Parathyroid adenoma (tissue), 2 donors: ENCODE data around the gene F7.
"Not testable (repeated sequence)": the region's sequence is repeated elsewhere in the genome, so short reads cannot be mapped to it uniquely, and the experiment has no call there.

Source experiments
- H2AFZ ChIP-seq: fragments of 300-600 bp; sonication (generic); one replicate; pipeline ENCODE4 v1.7.0; 2017; ENCODE audit warnings: antibody characterized with exemption, mild to moderate bottlenecking
- H3K27ac ChIP-seq: fragments of 300-600 bp; sonication (generic); one replicate; pipeline ENCODE4 v1.7.0; 2017
- H3K27me3 ChIP-seq: fragments of 300-600 bp; sonication (generic); one replicate; pipeline ENCODE4 v1.7.0; 2017; ENCODE audit warnings: low read length; ENCODE audit not compliant: control insufficient read depth, insufficient read depth
- H3K36me3 ChIP-seq: fragments of 300-600 bp; sonication (generic); one replicate; pipeline ENCODE4 v1.7.0; 2017; ENCODE audit warnings: low read length; ENCODE audit not compliant: control insufficient read depth, insufficient read depth
- H3K4me1 ChIP-seq: fragments of 300-600 bp; sonication (generic); one replicate; pipeline ENCODE4 v1.7.0; 2017; ENCODE audit warnings: control low read depth
- H3K4me2 ChIP-seq: fragments of 300-600 bp; sonication (generic); one replicate; pipeline ENCODE4 v1.7.0; 2017; ENCODE audit warnings: low read length
- H3K4me3 ChIP-seq: fragments of 300-600 bp; sonication (generic); one replicate; pipeline ENCODE4 v1.7.0; 2017; ENCODE audit warnings: low read depth, low read length
- H3K79me2 ChIP-seq: fragments of 300-600 bp; sonication (generic); one replicate; pipeline ENCODE4 v1.7.0; 2017; ENCODE audit warnings: control low read depth
- H3K9ac ChIP-seq: fragments of 300-600 bp; sonication (generic); one replicate; pipeline ENCODE4 v1.7.0; 2017; ENCODE audit warnings: mild to moderate bottlenecking
- H3K9me3 ChIP-seq: fragments of 300-600 bp; sonication (generic); one replicate; pipeline ENCODE4 v1.7.0; 2017; ENCODE audit warnings: low read length; ENCODE audit not compliant: control insufficient read depth
- TF ChIP-seq, protein P1 (sequence below): fragments of 300-600 bp; sonication (generic); IDR thresholded peaks from one replicate; pipeline ENCODE4 v1.7.0; 2017; ENCODE audit warnings: antibody characterized with exemption, mild to moderate bottlenecking
- donor health status: primary hyperparathyroidism.

The F7 gene

DNA sequence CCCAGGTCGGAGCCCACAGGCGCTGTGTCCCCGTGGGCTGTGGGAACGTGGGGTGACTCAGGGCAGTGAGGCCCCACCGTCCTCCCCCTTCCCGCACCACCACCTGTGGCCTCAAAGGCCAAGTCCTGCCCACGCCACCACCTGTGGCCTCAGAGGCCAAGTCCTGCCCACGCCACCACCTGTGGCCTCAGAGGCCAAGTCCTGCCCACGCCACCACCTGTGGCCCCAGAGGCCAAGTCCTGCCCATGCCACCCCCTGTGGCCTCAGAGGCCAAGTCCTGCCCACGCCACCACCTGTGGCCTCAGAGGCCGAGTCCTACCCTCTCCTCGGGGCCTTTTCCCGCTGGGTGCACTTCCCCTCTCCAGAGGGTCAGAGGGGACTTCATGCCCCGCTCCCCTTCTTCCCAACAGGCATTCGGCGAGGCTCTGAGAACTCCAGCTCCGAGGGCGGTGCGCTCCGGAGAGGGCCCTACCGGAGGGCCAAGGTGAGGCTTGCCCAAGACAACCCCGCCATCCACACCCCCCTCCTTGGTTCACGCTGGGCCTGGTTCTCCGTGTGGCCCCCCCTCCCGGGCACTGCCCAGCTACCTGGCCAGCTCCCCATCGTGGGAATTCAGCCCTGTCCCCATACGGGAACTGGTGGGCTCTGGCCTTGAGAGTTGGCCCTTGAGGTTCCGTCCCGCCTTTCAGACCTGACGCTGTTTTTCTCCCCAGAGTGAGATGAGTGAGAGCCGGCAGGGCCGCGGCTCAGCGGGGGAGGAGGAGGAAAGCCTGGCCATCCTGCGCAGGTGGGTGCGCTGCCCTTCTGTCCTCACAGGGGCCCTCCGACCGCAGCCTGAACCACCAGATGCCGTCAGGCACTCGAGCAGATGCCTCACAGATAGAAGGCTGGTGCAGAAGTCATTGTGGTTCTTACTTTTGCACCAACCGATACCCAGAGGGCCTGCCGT lies 27.4 kb upstream of the F7 start:
- Histone ChIP-seq H3K27ac (no peak overlapping the region), H3K9ac (no peak overlapping the region), H3K4me3 (no peak overlapping the region), H3K9me3 (no peaks in the 10 kb centered on the region), H2AFZ (no peak overlapping the region), H3K4me2 (no peak overlapping the region), H3K4me1 (no peaks in the 10 kb centered on the region), H3K79me2 (no peaks in the 10 kb centered on the region), H3K36me3 (no peaks in the 10 kb centered on the region), H3K27me3 (no peaks in the 10 kb centered on the region)
- TF ChIP-seq, protein P1, sequence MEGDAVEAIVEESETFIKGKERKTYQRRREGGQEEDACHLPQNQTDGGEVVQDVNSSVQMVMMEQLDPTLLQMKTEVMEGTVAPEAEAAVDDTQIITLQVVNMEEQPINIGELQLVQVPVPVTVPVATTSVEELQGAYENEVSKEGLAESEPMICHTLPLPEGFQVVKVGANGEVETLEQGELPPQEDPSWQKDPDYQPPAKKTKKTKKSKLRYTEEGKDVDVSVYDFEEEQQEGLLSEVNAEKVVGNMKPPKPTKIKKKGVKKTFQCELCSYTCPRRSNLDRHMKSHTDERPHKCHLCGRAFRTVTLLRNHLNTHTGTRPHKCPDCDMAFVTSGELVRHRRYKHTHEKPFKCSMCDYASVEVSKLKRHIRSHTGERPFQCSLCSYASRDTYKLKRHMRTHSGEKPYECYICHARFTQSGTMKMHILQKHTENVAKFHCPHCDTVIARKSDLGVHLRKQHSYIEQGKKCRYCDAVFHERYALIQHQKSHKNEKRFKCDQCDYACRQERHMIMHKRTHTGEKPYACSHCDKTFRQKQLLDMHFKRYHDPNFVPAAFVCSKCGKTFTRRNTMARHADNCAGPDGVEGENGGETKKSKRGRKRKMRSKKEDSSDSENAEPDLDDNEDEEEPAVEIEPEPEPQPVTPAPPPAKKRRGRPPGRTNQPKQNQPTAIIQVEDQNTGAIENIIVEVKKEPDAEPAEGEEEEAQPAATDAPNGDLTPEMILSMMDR, result no peak

- Histone ChIP-seq H3K9ac (no peak overlapping the region), H3K4me2 (no peak overlapping the region), H3K4me1 (no peaks in the 10 kb centered on the region), H3K36me3 (no peaks in the 10 kb centered on the region), H3K27ac (no peak overlapping the region), H2AFZ (no peak overlapping the region), H3K79me2 (no peaks in the 10 kb centered on the region), H3K9me3 (no peaks in the 10 kb centered on the region), H3K4me3 (no peak overlapping the region), H3K27me3 (no peaks in the 10 kb centered on the region)
- TF ChIP-seq, protein P1, result no peak
Measured at GRCh38 chr13:113078902-113079780, 26.4 kb upstream of the F7 start.

GRCh38 chr13:113079781-113080080 lies 25.9 kb upstream of the F7 start:
- H3K79me2 ChIP-seq, H3K36me3 ChIP-seq, H3K27me3 ChIP-seq, H2AFZ ChIP-seq, H3K27ac ChIP-seq, H3K9ac ChIP-seq, H3K4me1 ChIP-seq, H3K4me3 ChIP-seq, H3K4me2 ChIP-seq, H3K9me3 ChIP-seq: not testable (repeated sequence)

- Histone ChIP-seq H3K36me3 (no peaks in the 10 kb centered on the region), H3K4me2 (no peak overlapping the region)
- TF ChIP-seq, protein P1, result no peak
Measured at GRCh38 chr13:113080361-113080831, 25.2 kb upstream of the F7 start.

GRCh38 chr13:113080901-113081521 lies 24.6 kb upstream of the F7 start:
- TF ChIP-seq, protein P1, result no peak

More at GRCh38 chr13:113080361-113080831, 25.2 kb upstream of the F7 start:
- Histone ChIP-seq H3K27me3 (no peaks in the 10 kb centered on the region), H3K9me3 (no peaks in the 10 kb centered on the region), H2AFZ (no peak overlapping the region), H3K4me3 (no peak overlapping the region), H3K27ac (no peak overlapping the region), H3K79me2 (no peaks in the 10 kb centered on the region), H3K9ac (no peak overlapping the region), H3K4me1 (no peaks in the 10 kb centered on the region)

More at GRCh38 chr13:113080901-113081521, 24.6 kb upstream of the F7 start:
- Histone ChIP-seq H2AFZ (no peak overlapping the region), H3K4me3 (no peak overlapping the region), H3K9ac (no peak overlapping the region), H3K4me2 (no peak overlapping the region), H3K27me3 (no peaks in the 10 kb centered on the region), H3K36me3 (no peaks in the 10 kb centered on the region), H3K4me1 (no peaks in the 10 kb centered on the region), H3K79me2 (no peaks in the 10 kb centered on the region), H3K9me3 (no peaks in the 10 kb centered on the region), H3K27ac (no peak overlapping the region)
